Dendritic cell treated with granulocyte-macrophage colony-stimulating factor and Interleukin-4, amounts not matched to agents 40 ng/mL and 50 ng/mL, for 4 days (primary cell): ENCODE results near the gene FAM174A.

Experiments used
- H3K27ac Mint-ChIP-seq: one replicate; pipeline ENCODE4 v1.8.0; 2022; ENCODE audit warnings: mild to moderate bottlenecking, mixed read lengths
- H3K27me3 Mint-ChIP-seq: one replicate; pipeline ENCODE4 v1.8.0; 2022; ENCODE audit warnings: mild to moderate bottlenecking, mixed read lengths
- H3K36me3 Mint-ChIP-seq: one replicate; pipeline ENCODE4 v1.8.0; 2022; ENCODE audit warnings: low read depth, mixed read lengths
- H3K4me1 Mint-ChIP-seq: one replicate; pipeline ENCODE4 v1.8.0; 2022; ENCODE audit warnings: low read depth, mixed read lengths
- H3K4me3 Mint-ChIP-seq: one replicate; pipeline ENCODE4 v1.8.0; 2022; ENCODE audit warnings: mild to moderate bottlenecking, moderate library complexity, mixed read lengths
- H3K9me3 Mint-ChIP-seq: one replicate; pipeline ENCODE4 v1.8.0; 2022; ENCODE audit warnings: mixed read lengths
- intact Hi-C: fragments of 100-400 bp; cut with micrococcal nuclease; formaldehyde crosslinking; loops from one replicate; pipeline ENCODE4 v1.15.0; 2022

Gene FAM174A

DNA sequence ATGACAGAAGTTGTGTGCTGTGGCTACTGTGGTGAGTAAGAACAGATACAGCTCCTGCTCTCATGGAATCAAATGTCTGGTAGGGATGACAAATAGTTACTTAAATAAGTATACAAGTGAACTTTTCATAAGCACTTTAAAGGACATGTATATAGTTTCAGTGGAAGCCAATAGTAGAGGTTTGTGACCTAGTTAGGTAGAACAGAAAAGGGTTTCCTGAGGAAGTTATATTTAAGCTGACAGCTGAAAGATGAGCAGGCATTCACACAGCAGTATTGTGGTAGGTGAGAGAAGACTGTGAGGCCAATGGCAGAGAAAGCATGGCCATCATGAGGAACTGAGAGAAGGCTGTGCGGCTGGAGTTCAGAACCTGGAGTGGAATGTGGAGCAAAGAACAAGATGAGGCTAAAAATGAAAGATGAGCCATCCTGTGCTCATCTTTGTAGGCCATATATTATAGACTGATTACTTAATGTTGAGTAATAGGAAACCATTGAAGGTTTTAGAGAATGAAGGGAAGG lies 15.4 kb downstream of the FAM174A start:
- peaks cover 3% of the 10 kb centered on the region for H3K9me3 Mint-ChIP-seq
- H3K4me3 Mint-ChIP-seq: no peak overlapping the region
- H3K36me3 Mint-ChIP-seq: peaks cover 2% of the 10 kb centered on the region
- peaks cover 7% of the 10 kb centered on the region for H3K4me1 Mint-ChIP-seq
- intact Hi-C loops: no loop called here
- H3K27me3 Mint-ChIP-seq: no peaks in the 10 kb centered on the region
- H3K27ac Mint-ChIP-seq: no peak overlapping the region

DNA sequence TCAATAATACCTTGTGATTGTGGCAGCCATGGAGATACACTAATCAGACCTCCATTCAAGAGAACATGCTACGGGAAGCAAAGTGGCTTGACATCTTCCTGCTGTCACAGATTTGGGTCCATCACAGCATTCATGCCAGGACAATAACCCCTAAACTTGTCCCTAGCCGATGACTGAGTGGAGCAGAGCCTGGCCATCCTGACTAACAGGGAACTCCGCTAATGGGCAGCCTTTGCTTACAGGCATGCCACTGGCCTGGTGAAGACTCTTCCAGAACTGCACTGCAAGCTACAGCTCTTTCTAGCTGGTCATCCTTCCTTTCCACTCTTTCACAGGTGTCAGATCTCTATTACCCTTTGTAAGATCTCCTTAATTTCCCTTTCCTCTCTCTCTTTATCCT lies 16.0 kb downstream of the FAM174A start:
- Mint-ChIP-seq H3K4me3 (no peak overlapping the region), H3K36me3 (peaks cover 6% of the 10 kb centered on the region), H3K9me3 (peaks cover 8% of the 10 kb centered on the region), H3K4me1 (peaks cover 7% of the 10 kb centered on the region), H3K27me3 (no peaks in the 10 kb centered on the region), H3K27ac (no peak overlapping the region)
- intact Hi-C loops: no loop called here

DNA sequence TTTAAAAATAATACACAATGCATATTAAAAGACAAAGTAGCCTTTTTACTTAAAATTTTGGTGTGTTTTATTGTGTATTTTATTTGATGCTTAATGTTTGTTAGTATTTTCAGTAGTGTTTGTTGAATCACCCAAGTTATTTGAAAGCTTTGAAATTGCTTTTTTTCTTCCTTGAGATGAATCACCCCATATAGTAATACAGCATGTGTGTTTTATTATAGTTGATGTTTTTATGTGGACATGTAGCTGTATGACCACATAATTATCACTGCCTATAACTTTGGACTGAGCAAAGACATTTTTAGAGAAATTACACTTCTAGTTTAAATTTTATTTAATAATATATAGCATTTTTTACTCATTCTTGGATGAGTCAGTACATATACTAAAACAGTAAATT lies 18.0 kb downstream of the FAM174A start:
- Mint-ChIP-seq H3K36me3 (peaks cover 6% of the 10 kb centered on the region), H3K27me3 (no peaks in the 10 kb centered on the region), H3K9me3 (peaks cover 8% of the 10 kb centered on the region), H3K4me1 (peaks cover 7% of the 10 kb centered on the region), H3K27ac (no peak overlapping the region), H3K4me3 (no peak overlapping the region)
- intact Hi-C loops: no loop called here

DNA sequence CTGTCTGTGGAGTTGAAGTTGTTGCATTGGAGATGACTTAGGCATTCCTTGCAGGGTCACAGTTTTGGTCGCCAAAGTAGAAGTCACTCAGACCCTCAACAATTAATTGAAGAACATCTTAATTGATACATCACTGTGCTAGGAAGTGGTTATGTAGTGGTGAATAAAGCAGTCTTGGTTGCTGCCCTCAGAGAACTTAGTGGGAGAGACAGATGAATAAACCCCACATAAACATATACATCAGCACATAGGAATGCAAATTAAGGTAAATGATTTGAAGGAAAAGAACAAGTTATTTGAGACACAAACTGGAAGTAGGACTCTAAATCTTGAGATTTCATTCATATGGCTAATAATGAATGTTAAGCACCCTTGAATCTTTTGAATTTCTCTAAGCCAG lies 25.7 kb downstream of the FAM174A start:
- Mint-ChIP-seq H3K36me3 (peaks cover 38% of the 10 kb centered on the region), H3K9me3 (peaks cover 2% of the 10 kb centered on the region), H3K4me1 (no peaks in the 10 kb centered on the region), H3K27ac (no peak overlapping the region), H3K27me3 (no peaks in the 10 kb centered on the region), H3K4me3 (no peak overlapping the region)
- intact Hi-C loops: no loop called here

DNA sequence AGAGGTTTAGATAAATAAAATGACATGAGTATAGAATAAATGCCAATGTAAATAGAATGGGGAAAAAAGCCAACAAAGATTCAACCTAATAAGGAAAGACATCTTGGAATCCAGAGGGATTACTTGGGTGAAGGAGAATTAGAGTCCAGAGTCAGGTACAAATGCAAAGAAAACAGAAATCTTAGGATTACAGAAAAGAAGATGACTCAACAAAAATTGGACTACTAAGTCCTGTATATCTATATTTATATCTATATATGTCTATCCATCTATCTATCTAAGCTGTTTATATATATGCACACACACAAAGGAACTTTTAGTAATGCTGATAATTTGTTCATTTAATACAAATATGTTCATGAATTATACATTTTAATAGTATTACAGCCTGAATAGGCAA lies 27.6 kb downstream of the FAM174A start:
- intact Hi-C loops: no loop called here
- Mint-ChIP-seq H3K4me3 (no peak overlapping the region), H3K27ac (no peak overlapping the region), H3K9me3 (no peaks in the 10 kb centered on the region), H3K36me3 (peaks cover 52% of the 10 kb centered on the region), H3K27me3 (no peaks in the 10 kb centered on the region), H3K4me1 (no peaks in the 10 kb centered on the region)

DNA sequence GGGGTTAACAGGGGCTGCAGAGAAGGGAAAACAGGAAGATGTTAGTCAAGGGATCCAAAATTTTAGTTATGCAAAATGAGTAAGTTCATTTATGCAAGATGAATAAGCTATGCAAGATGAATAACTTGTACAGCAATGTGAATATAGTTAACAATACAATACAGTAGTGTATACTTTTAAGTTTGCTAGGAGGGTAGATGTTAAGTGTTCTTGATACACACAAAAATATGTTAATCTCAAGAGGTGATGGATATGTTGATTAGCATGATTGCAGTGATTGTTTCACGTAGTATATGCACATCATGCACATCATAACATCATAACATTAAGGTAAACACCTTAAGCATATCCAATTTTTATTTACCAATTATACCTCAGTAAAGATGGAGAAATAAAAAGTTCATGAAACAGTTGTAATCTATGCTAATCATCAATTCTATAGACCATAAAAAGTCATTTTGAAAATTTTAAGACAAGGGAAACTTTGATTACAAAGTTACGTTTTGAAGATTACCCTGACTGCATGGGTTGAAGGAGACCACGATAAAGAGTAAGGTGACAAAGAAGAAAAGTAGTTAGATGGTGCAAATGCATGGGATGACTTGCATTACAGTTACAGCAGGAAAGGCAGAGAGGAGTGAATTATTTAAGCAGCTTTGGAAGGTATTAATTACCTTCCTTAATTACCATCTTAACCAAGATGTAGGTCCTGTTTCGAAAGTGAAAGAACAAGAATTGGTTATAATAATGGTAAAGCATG lies 31.4 kb downstream of the FAM174A start:
- Mint-ChIP-seq H3K27ac (no peak overlapping the region), H3K4me3 (no peak overlapping the region), H3K36me3 (peaks cover 59% of the 10 kb centered on the region), H3K4me1 (no peaks in the 10 kb centered on the region), H3K27me3 (no peaks in the 10 kb centered on the region), H3K9me3 (no peaks in the 10 kb centered on the region)
- intact Hi-C loops: no loop called here

DNA sequence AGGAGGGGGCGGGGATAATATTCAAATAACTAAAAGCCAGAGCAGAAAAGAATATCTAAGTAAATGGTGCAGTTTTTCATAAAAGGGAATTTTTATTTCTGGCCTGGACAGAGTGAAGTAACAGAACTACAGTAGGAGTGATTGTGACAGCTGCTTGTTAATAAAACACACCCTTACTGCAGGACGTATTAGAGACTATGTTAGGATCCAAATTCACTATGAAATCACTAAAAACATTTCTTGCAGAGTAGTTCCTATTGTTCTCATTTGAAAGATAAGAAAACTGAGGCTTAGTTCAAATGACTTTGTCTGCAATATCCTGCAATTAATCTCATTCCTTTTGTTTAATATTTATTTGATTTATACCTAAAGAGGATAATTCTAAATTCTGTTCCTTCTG lies 39.5 kb downstream of the FAM174A start:
- intact Hi-C loops: no loop called here
- H3K27me3 Mint-ChIP-seq: no peaks in the 10 kb centered on the region
- no peaks in the 10 kb centered on the region for H3K9me3 Mint-ChIP-seq
- H3K4me3 Mint-ChIP-seq: no peak overlapping the region
- H3K4me1 Mint-ChIP-seq: no peaks in the 10 kb centered on the region
- peaks cover 6% of the 10 kb centered on the region for H3K36me3 Mint-ChIP-seq
- H3K27ac Mint-ChIP-seq: no peak overlapping the region

DNA sequence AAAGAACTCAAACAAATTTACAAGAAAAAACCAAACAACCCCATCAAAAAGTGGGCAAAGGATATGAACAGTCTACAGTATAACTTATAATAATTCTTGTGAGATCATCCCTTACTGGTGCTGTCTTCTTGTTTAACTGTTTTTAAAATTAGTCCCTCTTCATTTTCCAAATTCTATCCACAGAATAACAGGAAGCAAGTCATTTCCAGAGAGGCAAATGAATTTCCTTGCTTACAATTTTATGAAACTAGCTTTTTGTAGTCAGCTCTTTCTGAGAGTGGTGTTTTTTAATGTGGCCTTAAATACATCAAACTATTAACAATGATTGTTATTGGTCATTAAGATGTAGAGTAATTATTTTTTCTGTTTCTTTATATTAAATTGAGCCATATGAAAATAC lies 40.6 kb downstream of the FAM174A start:
- intact Hi-C loops: no loop called here
- no peaks in the 10 kb centered on the region for H3K4me1 Mint-ChIP-seq
- peaks cover 12% of the 10 kb centered on the region for H3K36me3 Mint-ChIP-seq
- no peaks in the 10 kb centered on the region for H3K27me3 Mint-ChIP-seq
- peaks cover 6% of the 10 kb centered on the region for H3K9me3 Mint-ChIP-seq
- no peak overlapping the region for H3K27ac Mint-ChIP-seq
- H3K4me3 Mint-ChIP-seq: no peak overlapping the region

DNA sequence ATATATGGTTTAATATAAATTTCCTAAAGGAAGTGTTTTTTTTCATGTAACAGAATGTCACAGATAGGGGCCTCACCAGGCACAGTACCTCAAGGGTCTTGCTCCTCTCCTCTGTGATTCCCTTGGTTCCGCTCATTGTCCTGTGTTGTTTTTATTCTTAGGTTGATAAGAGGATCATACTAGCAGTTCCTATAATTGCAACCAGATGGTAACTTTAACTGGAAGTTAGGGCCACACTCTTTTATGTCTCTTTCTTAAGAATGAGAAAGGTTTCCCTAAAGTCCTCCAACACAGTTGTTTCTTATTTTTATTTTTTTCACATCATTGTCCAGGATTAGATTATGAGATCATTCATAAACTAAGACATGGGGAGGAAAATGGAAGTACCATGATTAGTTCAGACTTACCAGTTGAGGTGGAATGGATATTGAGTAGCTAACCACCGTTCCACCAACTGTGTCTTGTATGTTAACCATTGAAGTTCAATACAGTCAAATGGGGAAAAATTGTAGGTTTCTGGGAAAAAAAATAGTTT lies 41.1 kb downstream of the FAM174A start:
- intact Hi-C loops: no loop called here
- no peak overlapping the region for H3K4me3 Mint-ChIP-seq
- no peak overlapping the region for H3K27ac Mint-ChIP-seq
- peaks cover 17% of the 10 kb centered on the region for H3K36me3 Mint-ChIP-seq
- H3K27me3 Mint-ChIP-seq: no peaks in the 10 kb centered on the region
- H3K9me3 Mint-ChIP-seq: peaks cover 10% of the 10 kb centered on the region
- no peaks in the 10 kb centered on the region for H3K4me1 Mint-ChIP-seq

DNA sequence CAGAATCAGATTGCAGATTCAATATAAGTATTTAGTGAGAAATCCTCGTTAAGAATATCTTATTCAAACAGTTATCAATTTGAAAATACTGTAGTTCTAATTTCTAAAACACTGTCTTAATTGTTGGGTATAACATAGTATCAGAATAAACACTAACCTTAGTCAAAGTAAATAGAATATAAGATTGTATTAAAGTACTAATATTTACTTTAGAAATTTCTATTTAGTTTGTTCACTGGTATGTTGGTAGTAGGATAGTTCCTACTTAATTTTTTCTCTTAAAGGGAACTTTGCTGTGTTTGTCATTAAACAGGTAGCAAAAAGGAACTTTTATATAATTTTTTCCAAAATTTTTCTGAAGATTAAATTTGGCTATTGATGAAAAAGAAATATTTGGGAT lies 42.3 kb downstream of the FAM174A start:
- Mint-ChIP-seq H3K4me3 (no peak overlapping the region), H3K27me3 (no peaks in the 10 kb centered on the region), H3K27ac (no peak overlapping the region), H3K4me1 (no peaks in the 10 kb centered on the region), H3K36me3 (peaks cover 19% of the 10 kb centered on the region), H3K9me3 (peaks cover 10% of the 10 kb centered on the region)
- intact Hi-C loops: no loop called here

DNA sequence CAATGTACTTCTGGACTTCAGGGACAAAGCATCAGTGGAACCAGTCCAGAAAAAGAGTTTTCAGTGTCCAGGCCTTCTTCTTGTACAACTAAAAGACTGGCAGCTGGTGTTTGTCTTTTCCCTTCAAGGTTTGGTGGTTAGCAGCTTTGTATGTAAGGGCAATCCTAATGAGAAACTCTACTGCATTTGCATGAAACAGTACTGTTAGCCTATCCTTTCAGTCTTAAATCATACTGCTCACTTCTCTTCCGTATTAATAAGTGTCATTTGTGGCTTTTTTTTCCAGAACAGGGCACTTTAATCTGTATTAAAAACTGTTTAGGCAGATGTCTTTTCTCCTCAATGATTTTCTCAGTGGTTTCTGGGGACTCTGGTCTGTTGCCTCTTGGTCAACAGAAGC lies 48.9 kb downstream of the FAM174A start:
- peaks cover 27% of the 10 kb centered on the region for H3K36me3 Mint-ChIP-seq
- H3K9me3 Mint-ChIP-seq: peaks cover 10% of the 10 kb centered on the region
- intact Hi-C loops: no loop called here
- H3K27me3 Mint-ChIP-seq: no peaks in the 10 kb centered on the region
- no peaks in the 10 kb centered on the region for H3K4me1 Mint-ChIP-seq
- no peak overlapping the region for H3K4me3 Mint-ChIP-seq
- H3K27ac Mint-ChIP-seq: no peak overlapping the region

DNA sequence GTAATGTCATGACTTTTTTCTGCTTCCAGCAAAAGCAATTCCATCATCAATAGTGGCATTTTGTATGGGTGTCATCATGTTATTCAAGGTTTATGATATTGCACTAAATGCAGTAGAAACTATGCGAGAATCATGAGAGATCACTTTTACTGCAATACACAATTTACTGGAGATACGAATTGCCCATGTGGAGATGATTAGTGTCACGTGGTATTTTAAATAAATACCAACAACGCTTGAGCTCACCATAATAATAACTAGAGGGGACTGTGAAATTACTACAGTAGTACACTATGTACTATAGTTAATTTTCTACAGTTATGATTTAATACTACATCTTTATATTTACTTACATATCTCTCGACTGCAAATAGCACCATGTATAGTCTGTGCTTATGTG lies 49.7 kb downstream of the FAM174A start:
- Mint-ChIP-seq H3K4me3 (no peak overlapping the region), H3K9me3 (peaks cover 10% of the 10 kb centered on the region), H3K27ac (no peak overlapping the region), H3K4me1 (no peaks in the 10 kb centered on the region), H3K36me3 (peaks cover 21% of the 10 kb centered on the region), H3K27me3 (no peaks in the 10 kb centered on the region)
- intact Hi-C loops: no loop called here

DNA sequence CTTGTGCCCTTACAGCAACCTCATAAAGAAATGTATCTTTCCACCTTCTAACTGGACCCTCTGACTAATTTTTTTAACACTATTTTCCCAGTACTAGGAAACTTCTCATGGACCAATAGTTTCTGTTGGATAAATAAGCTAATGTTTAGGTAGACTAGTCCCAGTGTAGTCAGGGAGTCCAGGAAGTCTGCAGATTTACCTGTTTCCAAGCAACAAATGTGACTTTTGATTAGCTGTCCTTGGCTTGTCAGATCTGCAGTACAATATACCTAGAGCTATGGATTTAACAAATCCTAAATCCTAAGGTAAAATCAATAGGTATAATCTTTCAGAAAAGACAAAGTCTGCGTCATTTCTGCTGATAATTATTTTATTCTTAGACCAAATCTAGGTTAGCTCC lies 55.7 kb downstream of the FAM174A start:
- H3K4me1 Mint-ChIP-seq: no peaks in the 10 kb centered on the region

DNA sequence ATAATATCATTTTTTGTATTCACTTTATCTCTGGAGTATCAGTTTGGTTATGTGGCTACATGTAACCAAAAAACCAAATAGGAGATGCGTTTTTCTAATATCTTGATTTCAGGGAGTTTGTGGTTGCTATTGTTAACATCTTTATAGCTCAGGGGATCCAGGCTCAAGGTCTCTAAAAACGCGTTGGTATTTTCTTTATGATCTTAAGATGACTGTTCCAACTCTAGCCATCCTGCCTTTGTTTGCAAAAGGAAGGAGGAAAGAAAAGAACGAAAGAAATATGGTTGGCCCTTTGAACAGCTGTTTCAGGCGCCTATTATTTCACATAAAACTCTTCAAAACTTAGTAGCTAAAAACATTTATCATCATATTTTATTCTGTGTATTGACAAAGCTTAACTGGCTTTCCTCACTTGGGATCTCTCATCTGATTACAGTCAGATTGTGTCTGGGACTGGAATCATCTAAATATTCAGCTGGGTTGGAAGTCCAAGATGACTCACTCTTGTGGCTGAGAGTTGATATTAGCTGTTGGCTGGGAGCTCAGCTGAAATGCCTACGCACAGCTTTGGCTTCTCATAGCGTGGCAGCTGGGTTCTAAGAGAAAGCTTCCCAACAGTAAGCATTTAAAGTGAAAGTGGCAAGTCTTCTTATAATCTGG lies 60.1 kb downstream of the FAM174A start:
- peaks cover 6% of the 10 kb centered on the region for H3K4me1 Mint-ChIP-seq
- no peak overlapping the region for H3K4me3 Mint-ChIP-seq
- no peak overlapping the region for H3K27ac Mint-ChIP-seq
- intact Hi-C loops: no loop called here
- H3K9me3 Mint-ChIP-seq: no peaks in the 10 kb centered on the region
- H3K36me3 Mint-ChIP-seq: no peaks in the 10 kb centered on the region
- H3K27me3 Mint-ChIP-seq: no peaks in the 10 kb centered on the region

More for the DNA sequence above, 55.7 kb downstream of the FAM174A start:
- H3K27me3 Mint-ChIP-seq: no peaks in the 10 kb centered on the region
- H3K4me3 Mint-ChIP-seq: no peak overlapping the region
- H3K36me3 Mint-ChIP-seq: peaks cover 8% of the 10 kb centered on the region
- intact Hi-C loops: no loop called here
- H3K9me3 Mint-ChIP-seq: no peaks in the 10 kb centered on the region
- H3K27ac Mint-ChIP-seq: no peak overlapping the region
